MCF 10A (cell line): Measurements from ENCODE around the gene LAYN. TPM values are rescaled to one million over a fixed set of nuclear protein-coding genes. Genes with fewer than 3 reads are reported as not detected.

Experiments used
- BruUV-seq: library from RNA; stranded (reverse); fragments of 400-500 nt; replicated peaks from 2 replicates; lab custom pipeline; 2021; lab: Mats Ljungman, UMichigan
- CTCF ChIA-PET: fragments of 300-600 bp; sonication (Branson Sonifier 250); formaldehyde crosslinking; extraction: SDS; loops from one replicate; lab custom pipeline; 2021; ENCODE audit warnings: antibody characterized with exemption, inconsistent platforms; lab: Yijun Ruan, JAX
- POLR2A ChIA-PET: fragments of 300-600, 350-650 bp; sonication (Branson Sonifier 250); formaldehyde crosslinking; extraction: SDS; loops from one replicate; lab custom pipeline; 2020; ENCODE audit warnings: antibody characterized with exemption, inconsistent platforms; lab: Yijun Ruan, JAX
- DNase-seq: peaks from one replicate; pipeline ENCODE4 v3.0.0-alpha.2; 2018; ENCODE audit not compliant: unreplicated experiment
- H3K27ac Mint-ChIP-seq: one replicate; pipeline ENCODE4 v1.8.0; 2022; ENCODE audit warnings: mild to moderate bottlenecking, low read depth, mixed read lengths; ENCODE audit not compliant: unreplicated experiment
- H3K27me3 Mint-ChIP-seq: one replicate; pipeline ENCODE4 v1.8.0; 2022; ENCODE audit warnings: mixed read lengths; ENCODE audit not compliant: insufficient read depth, unreplicated experiment
- H3K36me3 Mint-ChIP-seq: one replicate; pipeline ENCODE4 v1.8.0; 2022; ENCODE audit warnings: mild to moderate bottlenecking, moderate library complexity, mixed read lengths; ENCODE audit not compliant: insufficient read depth, unreplicated experiment
- H3K4me1 Mint-ChIP-seq: one replicate; pipeline ENCODE4 v1.8.0; 2022; ENCODE audit warnings: mixed read lengths; ENCODE audit not compliant: insufficient read depth, unreplicated experiment
- H3K4me3 Mint-ChIP-seq: one replicate; pipeline ENCODE4 v1.8.0; 2022; ENCODE audit warnings: mild to moderate bottlenecking, moderate library complexity, mixed read lengths; ENCODE audit not compliant: unreplicated experiment
- H3K9me3 Mint-ChIP-seq: one replicate; pipeline ENCODE4 v1.8.0; 2022; ENCODE audit warnings: mixed read lengths; ENCODE audit not compliant: unreplicated experiment
- CTCF ChIP-seq: fragments of 200-600 bp; IDR thresholded peaks from one replicate; pipeline ENCODE4 v1.8.0; 2022; ENCODE audit warnings: antibody characterized with exemption, mild to moderate bottlenecking; ENCODE audit not compliant: unreplicated experiment
- intact Hi-C: fragments of 100-400 bp; cut with micrococcal nuclease; formaldehyde crosslinking; loops from 2 replicates; pipeline ENCODE4 v1.14.1; 2022
- total RNA-seq: library from RNA; stranded (reverse); gene quantifications from 2 replicates; pipeline ENCODE4 v1.2.3, GENCODE V29; 2022

LAYN gene
- total RNA-seq, 1 experiment from 2014 or later, result not detected

GRCh38 chr11:111589886-111590499 is 49.5 kb downstream of the LAYN start:
- intact Hi-C loops, result loop anchor here (5.0 kb wide), 1 partner anchor 138 kb away; no protein-coding TSS in a partner anchor
- H3K27ac Mint-ChIP-seq, result no peak overlapping the region
- no peak overlapping the region for H3K4me3 Mint-ChIP-seq
- DNase-seq, result no peak
- no peaks in the 10 kb centered on the region for H3K27me3 Mint-ChIP-seq
- POLR2A ChIA-PET, result interaction anchor here (1.1 to 1.2 kb wide), 2 partner anchors 78 to 177 kb away, joined by 3 read pairs; no protein-coding TSS in a partner anchor
- H3K36me3 Mint-ChIP-seq, result no peaks in the 10 kb centered on the region
- no peaks in the 10 kb centered on the region for H3K4me1 Mint-ChIP-seq
- no peak for TF ChIP-seq CTCF
- BruUV-seq, result no TSS peak
- CTCF ChIA-PET, result interaction anchor here (0.6 to 4.3 kb wide), 7 partner anchors 12 to 1491 kb away, joined by 3 to 26 read pairs (median 4); no protein-coding TSS in a partner anchor
- H3K9me3 Mint-ChIP-seq, result no peaks in the 10 kb centered on the region

GRCh38 chr11:111591187-111591960 is 50.9 kb downstream of the LAYN start:
- DNase-seq, result no peak
- Mint-ChIP-seq H3K27me3 (no peaks in the 10 kb centered on the region), H3K4me1 (no peaks in the 10 kb centered on the region), H3K4me3 (no peak overlapping the region), H3K9me3 (no peaks in the 10 kb centered on the region), H3K27ac (no peak overlapping the region), H3K36me3 (no peaks in the 10 kb centered on the region)
- CTCF ChIA-PET, result interaction anchor here (1.0 to 2.2 kb wide), 3 partner anchors 10 to 251 kb away, joined by 6 to 9 read pairs (median 7); no protein-coding TSS in a partner anchor
- POLR2A ChIA-PET, result interaction anchor here (0.5 to 1.3 kb wide), 3 partner anchors 77 to 248 kb away, joined by 3 read pairs; partner anchors contain the start of gene PPP2R1B
- no TSS peak for BruUV-seq
- intact Hi-C loops, result no loop called here
- TF ChIP-seq CTCF, result no peak

GRCh38 chr11:111592491-111592890 is 52.0 kb downstream of the LAYN start:
- no peak for DNase-seq
- Mint-ChIP-seq H3K27ac (no peak overlapping the region), H3K4me3 (no peak overlapping the region), H3K27me3 (no peaks in the 10 kb centered on the region), H3K36me3 (no peaks in the 10 kb centered on the region), H3K9me3 (no peaks in the 10 kb centered on the region), H3K4me1 (no peaks in the 10 kb centered on the region)
- no peak for TF ChIP-seq CTCF
- POLR2A ChIA-PET, result interaction anchor here (1.3 kb wide), 1 partner anchor 174 kb away, joined by 3 read pairs; the partner anchor contains the start of gene PPP2R1B
- intact Hi-C loops, result no loop called here
- CTCF ChIA-PET, result interaction anchor here (0.7 to 1.5 kb wide), 3 partner anchors 17 to 184 kb away, joined by 3 to 4 read pairs (median 3); no protein-coding TSS in a partner anchor
- BruUV-seq, result no TSS peak

- H3K4me1 Mint-ChIP-seq, result peaks cover 10% of the 10 kb centered on the region
- no peaks in the 10 kb centered on the region for H3K27me3 Mint-ChIP-seq
- no peak for TF ChIP-seq CTCF
- DNase-seq, result no peak
- no peak overlapping the region for H3K27ac Mint-ChIP-seq
- no peaks in the 10 kb centered on the region for H3K36me3 Mint-ChIP-seq
- no peaks in the 10 kb centered on the region for H3K9me3 Mint-ChIP-seq
- intact Hi-C loops, result no loop called here
- no peak overlapping the region for H3K4me3 Mint-ChIP-seq
- no TSS peak for BruUV-seq
- POLR2A ChIA-PET, result interaction anchor here (1.0 kb wide), 1 partner anchor 13 kb away, joined by 4 read pairs; no protein-coding TSS in a partner anchor
- CTCF ChIA-PET, result interaction anchor here (1.6 kb wide), 1 partner anchor 171 kb away, joined by 4 read pairs; no protein-coding TSS in a partner anchor
Measured at GRCh38 chr11:111596319-111596718, 55.8 kb downstream of the LAYN start.
